ENCODE measurements around the gene TECPR1.

TECPR1 gene

GRCh38 chr7:98167653-98168052 is 84.4 kb downstream of the TECPR1 start:
- no peak overlapping the region for H2BK15ac ChIP-seq (replicated peaks; ENCODE audit: low read depth)
- H2BK120ac ChIP-seq (ENCODE audit: low read depth, low read length) = no peak overlapping the region
- no peak overlapping the region for H3K4me3 ChIP-seq (ENCODE audit: low read length)
- no peak overlapping the region for H3K27ac ChIP-seq (ENCODE audit: low read depth, low read length)
- no peaks in the 10 kb centered on the region for H3K27me3 ChIP-seq (ENCODE audit: insufficient read depth, low read length, poor library complexity)
- H3K4me1 ChIP-seq (ENCODE audit: control insufficient read depth, low read depth, low read length) = no peaks in the 10 kb centered on the region
- H3K18ac ChIP-seq (ENCODE audit: low read length) = no peak overlapping the region
- H2BK5ac ChIP-seq (ENCODE audit: low read length) = no peak overlapping the region
- DNase-seq = no peak
- no peak overlapping the region for H4K8ac ChIP-seq (ENCODE audit: low read depth, low read length)
- peaks cover 3% of the 10 kb centered on the region for H3K79me1 ChIP-seq (ENCODE audit: low read length)
- H3K4ac ChIP-seq (ENCODE audit: low read depth, low read length) = no peak overlapping the region
- H3K36me3 ChIP-seq (ENCODE audit: control insufficient read depth, insufficient read depth, low read length) = no peaks in the 10 kb centered on the region
- H3K9ac ChIP-seq (ENCODE audit: low read length) = no peak overlapping the region
- H2AK5ac ChIP-seq (ENCODE audit: low read length) = no peak overlapping the region
- no peaks in the 10 kb centered on the region for H3K79me2 ChIP-seq (ENCODE audit: control insufficient read depth, insufficient read depth, low read length)
- H3K4me2 ChIP-seq (ENCODE audit: low read length) = no peak overlapping the region
- no peak overlapping the region for H3K56ac ChIP-seq (ENCODE audit: low read length)
- H4K5ac ChIP-seq (ENCODE audit: low read length) = no peak overlapping the region
- no peak overlapping the region for H3K23ac ChIP-seq (ENCODE audit: low read length)
- WGBS (ENCODE audit: extremely low coverage, insufficient coverage, low lambda C conversion rate) = no CpG with 5 or more reads among the region's 15 CpGs

DNA sequence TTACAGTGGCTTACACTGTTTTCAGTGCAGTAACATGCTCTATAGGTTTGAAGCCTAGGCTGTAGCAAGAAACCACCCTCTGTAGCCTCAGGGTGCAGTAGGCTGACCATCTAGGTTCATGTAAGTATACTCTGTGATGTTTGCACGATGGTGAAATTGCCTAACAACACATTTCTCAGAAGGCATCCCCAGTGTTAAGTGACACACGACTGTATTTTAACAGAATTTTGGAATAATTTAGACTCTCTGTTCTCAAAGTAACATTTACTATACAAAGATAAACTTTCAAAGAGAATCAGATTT is 85.4 kb downstream of the TECPR1 start:
- no peak overlapping the region for H2BK5ac ChIP-seq (ENCODE audit: low read length)
- no CpG with 5 or more reads among the region's 2 CpGs for WGBS (ENCODE audit: extremely low coverage, insufficient coverage, low lambda C conversion rate)
- no peak overlapping the region for H3K27ac ChIP-seq (ENCODE audit: low read depth, low read length)
- peaks cover 3% of the 10 kb centered on the region for H3K79me1 ChIP-seq (ENCODE audit: low read length)
- no peak for DNase-seq
- no peak overlapping the region for H3K4me3 ChIP-seq (ENCODE audit: low read length)
- H4K5ac ChIP-seq (ENCODE audit: low read length) = no peak overlapping the region
- no peak overlapping the region for H3K56ac ChIP-seq (ENCODE audit: low read length)
- no peak overlapping the region for H2BK120ac ChIP-seq (ENCODE audit: low read depth, low read length)
- no peak overlapping the region for H3K4ac ChIP-seq (ENCODE audit: low read depth, low read length)
- H3K9ac ChIP-seq (ENCODE audit: low read length) = no peak overlapping the region
- no peak overlapping the region for H2AK5ac ChIP-seq (ENCODE audit: low read length)
- no peak overlapping the region for H3K18ac ChIP-seq (ENCODE audit: low read length)
- H2BK15ac ChIP-seq (replicated peaks; ENCODE audit: low read depth) = no peak overlapping the region
- H3K27me3 ChIP-seq (ENCODE audit: insufficient read depth, low read length, poor library complexity) = no peaks in the 10 kb centered on the region
- no peak overlapping the region for H3K4me2 ChIP-seq (ENCODE audit: low read length)
- H3K4me1 ChIP-seq (ENCODE audit: control insufficient read depth, low read depth, low read length) = no peaks in the 10 kb centered on the region
- H3K23ac ChIP-seq (ENCODE audit: low read length) = no peak overlapping the region
- H3K79me2 ChIP-seq (ENCODE audit: control insufficient read depth, insufficient read depth, low read length) = no peaks in the 10 kb centered on the region
- no peak overlapping the region for H4K8ac ChIP-seq (ENCODE audit: low read depth, low read length)
- H3K36me3 ChIP-seq (ENCODE audit: control insufficient read depth, insufficient read depth, low read length) = no peaks in the 10 kb centered on the region

- no peak overlapping the region for H2BK15ac ChIP-seq (replicated peaks; ENCODE audit: low read depth)
- H4K5ac ChIP-seq (ENCODE audit: low read length) = no peak overlapping the region
- H3K9ac ChIP-seq (ENCODE audit: low read length) = no peak overlapping the region
- H3K27me3 ChIP-seq (ENCODE audit: insufficient read depth, low read length, poor library complexity) = no peaks in the 10 kb centered on the region
- H3K79me1 ChIP-seq (ENCODE audit: low read length) = peaks cover 3% of the 10 kb centered on the region
- WGBS (ENCODE audit: extremely low coverage, insufficient coverage, low lambda C conversion rate) = no CpG with 5 or more reads among the region's 18 CpGs
- H3K27ac ChIP-seq (ENCODE audit: low read depth, low read length) = no peak overlapping the region
- no peak overlapping the region for H3K4me3 ChIP-seq (ENCODE audit: low read length)
- no peak overlapping the region for H4K8ac ChIP-seq (ENCODE audit: low read depth, low read length)
- H3K4ac ChIP-seq (ENCODE audit: low read depth, low read length) = no peak overlapping the region
- H3K36me3 ChIP-seq (ENCODE audit: control insufficient read depth, insufficient read depth, low read length) = no peaks in the 10 kb centered on the region
- no peak overlapping the region for H2AK5ac ChIP-seq (ENCODE audit: low read length)
- H2BK120ac ChIP-seq (ENCODE audit: low read depth, low read length) = no peak overlapping the region
- H3K4me2 ChIP-seq (ENCODE audit: low read length) = no peak overlapping the region
- H3K79me2 ChIP-seq (ENCODE audit: control insufficient read depth, insufficient read depth, low read length) = no peaks in the 10 kb centered on the region
- H3K23ac ChIP-seq (ENCODE audit: low read length) = no peak overlapping the region
- no peak overlapping the region for H3K18ac ChIP-seq (ENCODE audit: low read length)
- DNase-seq = peak; percentile 62
- H3K4me1 ChIP-seq (ENCODE audit: control insufficient read depth, low read depth, low read length) = no peaks in the 10 kb centered on the region
- no peak overlapping the region for H2BK5ac ChIP-seq (ENCODE audit: low read length)
- no peak overlapping the region for H3K56ac ChIP-seq (ENCODE audit: low read length)
These were observed 86.0 kb downstream of the TECPR1 start for GRCh38 chr7:98165827-98166667.

Data from mesendoderm (in vitro differentiated cells).